ENCODE measurements around the gene STX2. TPM values are rescaled to one million over a fixed set of nuclear protein-coding genes. Genes with fewer than 3 reads are reported as not detected.

The STX2 gene
- total RNA-seq, 2 donors from 2014 or later: 18.2 to 20.2 TPM

- 72 to 83% methylated on average over 7 to 21 of the region's 21 CpGs for WGBS, 2 experiments (ENCODE audit: insufficient coverage in 1 of 2, insufficient read length in 1 of 2)
- H3K9ac ChIP-seq (ENCODE audit: extremely low read depth, low read length, poor library complexity, severe bottlenecking): no peak overlapping the region
- peak; percentile 97 for TF ChIP-seq CTCF (conservative IDR thresholded peaks at IDR 0.05)
- peak; percentile 96 for DNase-seq
- no peak overlapping the region for H3K27ac ChIP-seq (ENCODE audit: low read depth, low read length)
- H3K9me3 ChIP-seq (ENCODE audit: control insufficient read depth, low read length): no peaks in the 10 kb centered on the region
- peaks cover 38% of the 10 kb centered on the region for H3K36me3 ChIP-seq (ENCODE audit: control insufficient read depth, insufficient read depth, low read length)
- Mint-ChIP-seq H3K27ac (peak overlapping the region; percentile 77), H3K4me3 (no peak overlapping the region), H3K27me3 (ENCODE audit: insufficient read depth) (no peaks in the 10 kb centered on the region), H3K36me3 (ENCODE audit: low read depth) (peaks cover 19% of the 10 kb centered on the region), H3K9me3 (no peaks in the 10 kb centered on the region), H3K4me1 (peaks cover 19% of the 10 kb centered on the region)
- no peak overlapping the region for H3K4me3 ChIP-seq (ENCODE audit: low read length)
- peaks cover 7% of the 10 kb centered on the region for H3K4me1 ChIP-seq (ENCODE audit: control insufficient read depth, insufficient read depth, low read length)
- no peaks in the 10 kb centered on the region for H3K27me3 ChIP-seq (ENCODE audit: control insufficient read depth, insufficient read depth, low read length, poor library complexity, severe bottlenecking)
These were observed 12.8 kb downstream of the STX2 start for GRCh38 chr12:130826151-130826801.

GRCh38 chr12:130825771-130826150 is 13.3 kb downstream of the STX2 start:
- peak overlapping the region; percentile 77 for H3K27ac Mint-ChIP-seq
- no peaks in the 10 kb centered on the region for H3K27me3 Mint-ChIP-seq (ENCODE audit: insufficient read depth)
- H3K36me3 ChIP-seq (ENCODE audit: control insufficient read depth, insufficient read depth, low read length): peaks cover 44% of the 10 kb centered on the region
- no peak overlapping the region for H3K4me3 Mint-ChIP-seq
- no peaks in the 10 kb centered on the region for H3K9me3 Mint-ChIP-seq
- no peak overlapping the region for H3K27ac ChIP-seq (ENCODE audit: low read depth, low read length)
- H3K36me3 Mint-ChIP-seq (ENCODE audit: low read depth): peaks cover 24% of the 10 kb centered on the region
- no peak for TF ChIP-seq CTCF (conservative IDR thresholded peaks at IDR 0.05)
- H3K4me1 ChIP-seq (ENCODE audit: control insufficient read depth, insufficient read depth, low read length): peaks cover 7% of the 10 kb centered on the region
- H3K9me3 ChIP-seq (ENCODE audit: control insufficient read depth, low read length): no peaks in the 10 kb centered on the region
- H3K4me3 ChIP-seq (ENCODE audit: low read length): no peak overlapping the region
- no peak for DNase-seq
- no peaks in the 10 kb centered on the region for H3K27me3 ChIP-seq (ENCODE audit: control insufficient read depth, insufficient read depth, low read length, poor library complexity, severe bottlenecking)
- no peak overlapping the region for H3K9ac ChIP-seq (ENCODE audit: extremely low read depth, low read length, poor library complexity, severe bottlenecking)
- 81 to 100% methylated on average over 3 to 6 of the region's 6 CpGs for WGBS, 2 experiments (ENCODE audit: insufficient coverage in 1 of 2, insufficient read length in 1 of 2)
- H3K4me1 Mint-ChIP-seq: peaks cover 19% of the 10 kb centered on the region

- Histone ChIP-seq H3K9me3 (ENCODE audit: control insufficient read depth, low read length) (no peaks in the 10 kb centered on the region), H3K4me3 (ENCODE audit: low read length) (no peak overlapping the region), H3K27ac (ENCODE audit: low read depth, low read length) (no peak overlapping the region), H3K36me3 (ENCODE audit: control insufficient read depth, insufficient read depth, low read length) (peaks cover 39% of the 10 kb centered on the region), H3K9ac (ENCODE audit: extremely low read depth, low read length, poor library complexity, severe bottlenecking) (no peak overlapping the region), H3K4me1 (ENCODE audit: control insufficient read depth, insufficient read depth, low read length) (peaks cover 6% of the 10 kb centered on the region), H3K27me3 (ENCODE audit: control insufficient read depth, insufficient read depth, low read length, poor library complexity, severe bottlenecking) (no peaks in the 10 kb centered on the region)
- Mint-ChIP-seq H3K4me1 (peaks cover 14% of the 10 kb centered on the region), H3K27me3 (ENCODE audit: insufficient read depth) (no peaks in the 10 kb centered on the region), H3K36me3 (ENCODE audit: low read depth) (peaks cover 26% of the 10 kb centered on the region), H3K9me3 (no peaks in the 10 kb centered on the region), H3K4me3 (no peak overlapping the region), H3K27ac (no peak overlapping the region)
- no peak for TF ChIP-seq CTCF (conservative IDR thresholded peaks at IDR 0.05)
- no peak for DNase-seq
- 91 to 96% methylated on average over 12 of the region's 12 CpGs for WGBS, 2 experiments (ENCODE audit: insufficient coverage in 1 of 2, insufficient read length in 1 of 2)
These were observed 19.4 kb downstream of the STX2 start for GRCh38 chr12:130819681-130820080.

Data from endodermal cell (in vitro differentiated cells).